GM21717 (cell line): ENCODE results near the gene ANO1.

ENCODE experiments used
- ATAC-seq: cut with Tn5 transposase; IDR thresholded peaks from one replicate; pipeline ENCODE4 v1.9.1; 2021; ENCODE audit warnings: mild to moderate bottlenecking, moderate library complexity; ENCODE audit not compliant: unreplicated experiment

Gene ANO1

DNA sequence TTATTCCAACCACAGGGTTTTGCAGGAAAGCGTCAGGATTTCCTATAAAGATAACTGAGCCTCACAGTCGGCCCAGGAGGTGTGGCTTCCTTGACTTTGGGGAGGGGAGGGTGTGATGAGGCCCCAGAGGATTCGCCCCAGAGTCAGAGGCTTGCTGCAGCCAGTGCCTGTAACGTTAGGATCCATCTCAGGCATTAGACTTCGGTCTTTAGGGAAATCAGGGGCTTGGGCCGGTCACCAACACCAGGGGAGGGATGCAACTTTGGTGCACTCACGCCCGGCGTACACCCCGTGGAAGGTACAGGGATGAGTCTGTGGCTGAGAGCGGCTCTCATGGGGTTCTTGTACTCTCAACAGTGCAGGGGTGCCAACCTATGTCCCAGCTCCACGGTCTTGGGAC is 5.7 kb upstream of the ANO1 start:
- no peak for ATAC-seq

DNA sequence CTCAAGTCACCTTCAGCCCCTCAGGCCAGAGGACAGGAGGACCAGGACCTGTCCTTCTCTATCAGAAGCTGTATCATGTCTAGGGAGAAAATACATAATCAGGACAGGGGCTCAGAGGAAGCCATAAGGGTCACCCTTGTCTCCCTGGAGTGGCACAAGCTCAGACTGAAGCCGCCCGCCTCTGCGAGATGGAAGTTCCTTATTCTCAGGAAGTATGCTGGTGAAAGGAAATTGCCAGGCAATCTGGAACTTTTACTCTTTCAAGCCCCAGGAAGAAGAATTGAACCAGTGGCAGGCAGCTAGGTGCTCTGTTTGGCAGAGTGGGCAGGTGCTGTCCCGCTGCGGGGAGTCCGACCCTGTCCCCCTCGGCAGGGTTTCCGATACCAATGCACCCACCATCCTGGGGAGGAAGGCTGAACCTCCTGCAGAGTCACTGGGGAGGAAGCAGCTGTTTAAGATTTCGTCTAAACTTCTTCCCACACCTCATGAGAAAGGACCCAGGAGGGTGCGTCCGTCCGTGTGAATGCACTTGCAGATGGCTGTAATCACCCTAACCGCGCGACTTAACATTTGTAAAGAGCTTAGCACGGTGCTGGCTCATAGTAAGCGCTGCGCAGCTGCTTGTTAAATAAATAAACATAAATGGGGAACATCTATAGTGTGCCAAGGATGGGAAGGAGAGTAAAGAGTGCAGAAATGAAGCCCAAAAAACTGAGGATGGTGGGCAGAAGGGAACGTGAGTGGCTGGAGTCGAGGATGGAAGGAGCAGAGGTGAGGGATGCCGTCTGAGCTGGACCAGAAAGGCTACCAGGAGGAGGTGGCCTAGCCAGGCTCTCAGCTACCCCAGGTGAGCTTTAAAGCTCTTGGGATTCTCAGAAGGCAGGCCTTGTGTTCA is 5.0 kb upstream of the ANO1 start:
- ATAC-seq = no peak

DNA sequence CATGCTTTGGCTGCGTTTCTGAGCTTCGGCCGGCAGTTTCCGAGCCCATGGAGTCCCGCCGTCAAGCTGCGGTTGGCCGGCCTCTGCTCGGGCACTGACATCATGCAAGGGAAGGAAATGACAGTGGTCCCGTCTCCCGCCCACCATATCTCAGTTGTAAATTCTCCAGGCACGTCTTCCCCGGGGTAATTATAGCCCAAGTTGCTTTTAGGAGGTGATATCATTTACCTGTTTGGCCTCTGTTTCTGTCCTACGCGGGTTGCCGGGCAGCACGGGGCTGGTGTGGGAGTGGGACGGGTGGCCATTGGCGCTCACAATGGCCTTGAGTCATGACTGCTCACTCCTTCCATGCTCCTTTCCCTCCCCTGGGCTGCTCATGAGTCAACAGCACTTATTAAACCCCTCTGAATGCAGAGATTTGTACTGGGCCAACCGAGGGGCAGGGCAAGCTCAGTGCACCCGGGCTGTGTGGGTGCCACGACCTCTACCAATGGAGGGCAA is 4.2 kb upstream of the ANO1 start:
- no peak for ATAC-seq

DNA sequence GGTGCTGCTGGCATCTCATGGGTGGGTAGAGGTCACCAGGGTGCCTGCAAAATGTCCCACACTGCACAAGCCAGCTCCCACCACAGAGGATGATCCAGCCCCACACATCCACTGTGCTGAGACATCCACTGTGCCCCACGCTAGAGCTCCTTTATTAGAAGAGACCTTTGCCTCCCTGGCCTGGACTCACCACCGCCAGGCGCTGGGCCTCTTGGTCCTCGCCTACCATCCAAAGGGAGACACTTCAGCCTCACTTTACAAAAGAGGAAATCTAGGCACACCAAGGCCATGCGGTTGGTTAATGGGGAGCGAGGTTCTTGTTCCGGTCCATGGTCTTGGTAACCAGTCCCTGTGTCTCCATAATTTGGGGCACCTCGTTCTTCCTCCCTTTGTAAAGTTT is 3.4 kb upstream of the ANO1 start:
- ATAC-seq = no peak

DNA sequence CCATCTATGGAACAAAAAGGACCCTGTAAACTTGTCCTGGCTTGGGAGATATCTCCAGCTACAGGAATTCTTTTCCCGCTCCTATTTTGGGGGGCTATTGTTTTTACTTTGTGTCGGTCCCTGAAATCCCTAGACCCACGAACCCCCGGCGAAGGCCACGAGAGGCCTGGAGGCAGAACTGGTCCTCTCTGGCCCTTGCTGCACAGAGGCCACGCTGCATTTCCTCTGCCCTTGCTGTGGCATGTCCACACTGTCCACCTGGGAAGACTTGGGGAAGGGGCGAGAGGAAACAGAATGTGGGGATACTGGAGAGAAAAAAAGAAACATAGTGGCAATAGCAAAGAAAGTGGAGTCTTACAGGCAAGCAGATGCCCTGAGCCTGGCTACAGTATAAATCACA is 2.3 kb upstream of the ANO1 start:
- ATAC-seq = no peak

DNA sequence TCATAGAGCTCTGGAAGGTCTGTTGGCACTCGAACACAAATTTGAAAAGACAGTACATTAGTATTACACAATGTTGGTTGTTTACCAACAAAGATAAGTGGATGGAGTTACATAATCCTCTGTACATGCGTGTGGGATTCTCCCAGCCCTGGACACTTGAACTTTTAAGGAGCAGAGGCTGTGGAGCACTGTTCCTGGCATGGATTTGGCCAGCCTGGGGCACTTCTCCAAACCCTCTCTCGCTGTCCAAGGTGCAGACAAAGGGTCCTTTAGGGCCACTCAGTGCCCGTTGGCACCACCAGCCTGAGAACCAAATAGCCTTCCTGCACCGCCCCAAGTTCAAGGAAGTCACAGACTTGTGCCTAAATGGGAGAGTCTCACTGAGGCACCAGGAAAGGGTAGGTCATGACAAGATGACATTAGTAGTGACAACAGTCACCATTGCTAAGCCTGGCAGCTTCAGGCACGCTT is 1.6 kb upstream of the ANO1 start:
- no peak for ATAC-seq

DNA sequence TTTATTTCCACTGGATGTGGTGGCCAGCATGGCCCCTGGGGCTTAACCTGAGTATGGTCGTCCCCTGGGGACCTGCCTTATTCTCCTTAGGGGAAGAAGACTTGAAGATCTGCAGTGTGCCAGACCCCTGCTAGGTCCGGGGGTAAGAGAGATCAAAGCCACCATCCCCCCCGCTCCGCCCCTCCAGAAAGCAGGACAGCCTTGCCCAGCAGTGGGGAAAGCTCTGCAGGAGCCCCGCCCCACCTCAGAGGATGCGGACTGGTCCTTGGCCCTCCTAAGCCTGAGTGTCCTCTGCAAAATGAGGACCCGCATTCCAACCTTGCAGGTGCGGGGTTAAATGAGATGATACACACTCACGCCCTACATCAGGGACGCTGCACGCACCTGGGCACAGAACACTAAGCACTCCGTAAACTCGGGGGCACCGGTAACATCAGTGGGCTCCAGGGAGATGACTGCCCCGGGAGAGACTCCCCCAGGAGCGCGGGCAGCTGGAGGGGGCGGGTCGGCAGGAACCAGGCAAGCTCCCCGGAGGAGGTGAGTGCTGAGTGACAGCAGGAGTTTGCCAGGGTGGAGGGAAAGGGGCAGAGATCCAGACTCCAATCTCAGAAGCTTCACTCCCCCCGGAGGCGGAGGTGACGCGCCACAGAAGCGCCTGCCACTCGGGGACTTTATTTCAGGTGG is 564 bp upstream of the ANO1 start:
- no peak for ATAC-seq

DNA sequence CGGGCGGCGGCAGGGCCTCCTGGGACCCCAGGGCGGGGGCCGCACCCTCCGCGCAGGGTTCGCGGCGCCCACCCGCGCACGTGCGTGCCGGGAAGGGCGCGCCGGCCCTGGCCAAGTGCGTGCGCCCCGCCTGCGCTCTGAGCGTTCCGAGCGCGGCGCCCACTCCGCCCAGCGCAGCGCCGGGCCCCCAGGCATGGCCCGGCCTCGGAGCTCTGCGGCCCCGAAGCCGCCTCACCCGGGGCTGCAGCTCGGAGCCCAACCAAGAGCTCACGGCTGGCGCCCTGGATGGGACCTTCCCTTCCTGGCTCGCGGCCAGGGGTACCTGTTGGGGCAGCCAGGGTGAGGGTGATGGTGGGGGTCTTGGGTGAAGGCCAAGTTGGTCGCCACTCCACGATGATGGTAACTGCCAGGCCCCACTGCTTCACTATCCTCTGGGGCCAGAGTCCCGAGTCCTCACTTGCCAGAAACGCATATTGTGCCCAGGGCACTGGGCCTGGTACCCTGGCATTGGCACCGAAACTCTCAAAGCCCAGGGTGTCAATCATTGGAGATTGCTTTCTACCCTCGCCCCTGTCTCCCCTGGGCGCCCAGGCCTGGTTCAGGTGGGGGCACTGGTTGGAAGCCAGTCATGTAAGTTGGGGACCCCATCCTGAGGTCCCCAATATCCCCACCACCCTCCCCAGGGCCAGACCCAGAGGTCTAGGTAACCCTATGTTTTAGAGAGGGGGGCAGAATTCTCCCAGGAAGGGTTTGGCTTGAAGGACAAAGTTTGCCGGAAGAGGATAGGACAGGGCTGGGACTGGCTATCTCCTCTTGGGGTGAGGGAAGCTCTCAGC is 882 bp downstream of the ANO1 start:
- no peak for ATAC-seq

DNA sequence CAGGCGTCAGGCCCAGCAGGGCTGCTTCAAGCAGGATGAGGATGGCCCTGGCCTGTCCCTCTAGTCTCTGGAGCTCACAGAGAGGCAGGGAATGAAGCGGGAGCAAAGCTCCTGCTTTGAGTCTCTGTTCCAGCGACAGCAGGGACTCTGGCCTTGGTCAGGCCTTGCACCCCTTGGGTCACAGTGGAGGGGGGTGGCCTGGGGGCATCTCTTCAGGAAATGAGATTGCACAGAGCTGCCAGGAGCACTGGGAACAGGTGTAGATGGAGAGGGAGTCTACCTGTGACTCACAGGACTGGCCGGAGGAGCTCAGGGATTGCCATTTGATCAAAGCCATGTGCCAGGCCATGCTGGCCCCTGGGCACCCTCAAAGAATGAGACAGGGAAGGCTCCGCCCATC is 1.6 kb downstream of the ANO1 start:
- ATAC-seq = no peak

DNA sequence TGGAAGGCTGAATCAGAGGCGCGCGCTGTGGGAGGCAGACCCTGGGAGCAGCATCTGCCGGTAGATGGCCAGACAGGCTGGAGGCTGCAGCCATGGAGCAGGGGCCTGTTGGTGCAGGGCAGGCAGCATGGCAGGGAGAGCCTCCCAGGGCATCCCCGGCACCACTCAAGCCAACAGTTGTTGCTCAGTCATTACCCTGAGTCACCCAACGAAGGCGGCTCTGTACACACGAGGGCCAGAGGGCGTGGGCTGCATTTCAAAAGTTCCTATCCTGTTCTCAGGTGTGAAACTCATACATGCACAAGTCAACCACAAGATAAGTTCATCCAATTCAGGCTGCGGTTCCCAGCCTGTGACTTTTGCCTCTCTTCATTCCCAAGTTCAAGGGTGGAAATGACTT is 2.6 kb downstream of the ANO1 start:
- ATAC-seq = no peak

DNA sequence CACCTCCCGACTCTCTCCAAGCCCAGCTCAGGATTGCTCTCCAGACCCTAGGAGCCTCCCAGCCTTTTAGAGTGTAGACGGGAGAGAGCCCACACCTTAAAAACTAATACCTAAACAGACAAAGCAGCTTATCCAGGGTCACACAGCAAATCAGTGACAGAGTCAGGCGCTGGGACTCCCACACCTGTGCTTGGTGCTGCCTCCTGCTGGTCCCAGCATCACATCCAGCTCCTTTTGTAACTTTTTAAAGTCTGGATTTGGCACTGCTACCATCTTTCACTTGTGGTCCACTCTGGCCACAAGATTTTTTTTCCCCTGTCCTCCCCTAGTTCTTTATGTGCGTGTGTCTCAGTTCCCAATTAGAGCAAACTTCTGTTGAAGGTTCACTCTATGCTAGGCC is 4.7 kb downstream of the ANO1 start:
- ATAC-seq = no peak

DNA sequence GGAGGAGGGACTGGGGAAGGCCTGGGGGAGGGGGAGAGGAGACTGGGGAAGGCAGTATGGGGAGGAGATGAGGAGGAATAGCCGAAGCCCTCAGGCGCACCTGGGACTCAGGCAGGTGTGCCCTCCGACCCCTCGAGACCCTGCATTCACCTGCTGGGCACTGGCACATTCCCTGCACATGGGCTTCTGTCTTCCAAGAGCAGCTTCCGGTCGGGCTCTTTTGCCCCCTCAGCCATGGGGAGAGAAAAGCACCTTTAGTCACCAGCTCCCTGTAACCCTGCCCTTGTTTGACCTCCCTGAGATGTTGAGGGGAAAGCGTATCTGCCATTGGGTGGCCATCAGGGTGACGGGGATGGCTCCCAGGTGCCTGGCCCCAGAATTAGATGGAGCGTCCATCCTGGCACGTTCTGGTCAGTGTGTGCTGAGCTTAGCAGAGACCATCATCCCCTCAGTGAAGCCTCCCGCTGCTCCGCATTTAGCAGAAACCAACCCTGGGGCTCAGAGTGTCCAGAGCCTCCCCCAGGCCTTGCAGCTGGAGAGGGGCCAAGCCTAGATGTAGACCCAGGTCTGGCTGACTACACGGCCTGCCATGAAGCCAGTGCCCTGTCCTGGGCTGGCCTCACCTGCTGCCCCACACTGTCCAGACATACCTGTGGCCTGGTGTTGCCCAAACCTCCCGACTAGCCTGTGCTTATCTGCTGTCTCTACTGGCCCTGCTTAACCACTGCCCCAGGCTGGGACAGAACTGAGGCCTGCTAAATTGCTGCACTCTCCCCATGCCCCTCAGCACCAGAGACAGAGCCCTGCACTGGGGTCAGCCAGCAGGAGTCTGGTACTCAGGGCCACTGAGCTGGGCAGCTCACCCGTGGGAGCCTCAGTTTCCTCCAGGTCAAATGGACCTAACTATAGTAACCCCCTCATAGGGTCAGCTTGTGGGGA is 6.2 kb downstream of the ANO1 start:
- ATAC-seq = no peak

DNA sequence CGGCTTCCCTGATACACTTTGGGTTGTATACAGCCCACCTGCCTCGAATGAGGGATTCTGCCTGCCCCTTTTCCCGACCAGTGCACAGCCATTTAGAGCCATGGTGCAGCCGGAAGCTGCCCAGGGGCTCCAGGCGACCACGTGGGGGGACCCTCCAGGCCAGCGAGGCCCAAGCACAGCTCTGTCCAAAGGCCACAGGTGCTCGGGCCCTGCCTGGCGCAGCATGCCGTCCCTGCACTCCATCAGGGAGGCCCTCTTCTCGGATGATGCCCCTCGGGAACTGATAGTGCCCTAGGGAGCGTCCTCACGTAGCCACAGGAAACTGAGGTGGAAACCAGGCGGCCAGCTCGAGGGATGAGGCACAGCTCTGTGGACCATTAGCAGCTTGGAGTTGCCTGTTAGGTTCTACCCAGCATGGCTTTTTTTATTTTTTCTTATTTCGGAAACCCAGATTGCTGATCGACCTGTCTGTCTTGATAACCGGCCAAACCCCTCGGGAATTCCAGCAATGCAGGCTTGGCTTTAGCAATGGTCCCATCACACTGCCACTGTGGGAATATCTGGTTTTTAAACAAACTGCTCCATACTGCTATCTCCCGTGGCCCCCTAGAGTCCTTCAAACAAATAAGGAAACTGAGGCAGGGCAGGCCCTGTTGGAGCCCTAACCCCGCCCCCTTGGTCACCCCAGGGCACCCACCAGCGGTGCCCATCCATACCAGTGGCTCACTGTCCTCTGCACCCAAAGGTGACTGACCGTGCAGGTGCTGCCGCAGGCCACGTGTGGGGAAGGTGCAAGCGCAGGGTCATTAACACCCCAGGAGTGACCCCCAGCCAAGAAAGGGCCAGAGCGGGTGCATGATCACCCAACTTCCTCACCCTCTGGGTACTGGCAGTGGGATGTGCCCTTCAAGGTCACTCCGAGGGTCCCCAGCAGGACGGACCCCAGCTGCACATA is 8.0 kb downstream of the ANO1 start:
- no peak for ATAC-seq

DNA sequence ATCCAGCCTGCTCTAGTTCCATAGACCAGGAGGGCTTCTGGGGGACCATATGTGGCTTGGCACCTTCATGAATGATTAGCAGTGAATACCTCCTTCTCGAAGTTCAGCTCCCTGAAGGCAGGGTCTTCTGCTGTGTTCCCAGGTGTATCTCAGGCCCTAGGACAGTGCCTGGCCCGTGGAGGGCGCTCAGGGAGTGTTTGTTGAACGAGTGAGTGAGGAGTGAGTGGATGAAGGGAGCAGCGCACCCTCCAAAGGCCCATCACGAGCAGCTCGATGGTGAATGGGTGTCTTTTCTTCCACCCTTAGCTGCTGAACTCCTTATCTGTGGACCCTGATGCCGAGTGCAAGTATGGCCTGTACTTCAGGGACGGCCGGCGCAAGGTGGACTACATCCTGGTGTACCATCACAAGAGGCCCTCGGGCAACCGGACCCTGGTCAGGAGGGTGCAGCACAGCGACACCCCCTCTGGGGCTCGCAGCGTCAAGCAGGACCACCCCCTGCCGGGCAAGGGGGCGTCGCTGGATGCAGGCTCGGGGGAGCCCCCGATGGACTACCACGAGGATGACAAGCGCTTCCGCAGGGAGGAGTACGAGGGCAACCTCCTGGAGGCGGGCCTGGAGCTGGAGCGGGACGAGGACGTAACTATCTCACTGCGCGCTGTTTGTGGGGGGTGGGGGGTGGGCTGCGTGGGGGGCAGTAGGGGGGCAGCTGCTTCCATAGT is 9.5 kb downstream of the ANO1 start:
- ATAC-seq = no peak

DNA sequence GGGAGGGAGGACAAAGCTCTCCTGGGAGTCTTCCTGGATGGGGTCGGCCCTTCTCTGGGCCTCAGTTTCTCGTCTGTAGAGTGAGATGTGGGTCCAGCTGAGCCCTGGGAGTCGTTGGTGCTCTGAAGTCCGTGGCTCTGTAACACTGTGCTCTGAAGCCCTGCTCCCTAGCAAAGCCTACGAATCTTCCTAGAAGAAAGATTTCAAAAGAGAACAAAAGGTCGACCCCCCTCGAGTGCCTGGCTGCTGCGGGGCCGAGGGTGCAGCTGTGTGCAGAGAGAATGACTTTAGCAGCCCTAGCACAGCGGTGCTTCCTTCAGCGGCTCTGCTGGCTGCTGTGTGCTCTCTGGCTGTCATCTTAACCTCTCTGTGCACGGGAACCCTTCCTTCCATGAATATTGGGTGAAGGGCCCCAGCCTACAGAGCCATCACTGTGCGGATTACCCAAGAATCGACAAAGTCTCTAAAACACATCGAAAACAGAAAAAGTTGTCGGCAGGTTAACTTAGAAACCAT is 10.7 kb downstream of the ANO1 start:
- no peak for ATAC-seq

DNA sequence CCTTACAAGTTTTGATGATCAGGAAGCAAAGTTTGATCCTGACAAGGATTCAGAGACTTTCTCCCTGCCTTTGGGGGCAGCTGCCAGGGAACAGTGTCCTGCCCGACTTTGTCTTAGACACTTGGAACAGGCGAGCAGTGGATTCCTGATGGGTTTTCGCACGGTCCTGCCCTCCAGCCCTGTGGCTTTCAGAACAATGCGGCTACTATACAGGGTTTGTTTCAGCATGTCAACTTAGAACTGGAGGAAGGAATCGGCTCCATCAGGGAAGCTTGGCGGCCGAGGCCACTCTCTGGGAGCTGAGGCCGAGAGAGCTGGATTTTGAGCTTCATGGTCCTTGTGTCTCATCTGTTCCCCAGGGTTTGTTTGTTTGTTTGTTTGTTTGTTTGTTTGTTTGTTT is 11.5 kb downstream of the ANO1 start:
- ATAC-seq = no peak

DNA sequence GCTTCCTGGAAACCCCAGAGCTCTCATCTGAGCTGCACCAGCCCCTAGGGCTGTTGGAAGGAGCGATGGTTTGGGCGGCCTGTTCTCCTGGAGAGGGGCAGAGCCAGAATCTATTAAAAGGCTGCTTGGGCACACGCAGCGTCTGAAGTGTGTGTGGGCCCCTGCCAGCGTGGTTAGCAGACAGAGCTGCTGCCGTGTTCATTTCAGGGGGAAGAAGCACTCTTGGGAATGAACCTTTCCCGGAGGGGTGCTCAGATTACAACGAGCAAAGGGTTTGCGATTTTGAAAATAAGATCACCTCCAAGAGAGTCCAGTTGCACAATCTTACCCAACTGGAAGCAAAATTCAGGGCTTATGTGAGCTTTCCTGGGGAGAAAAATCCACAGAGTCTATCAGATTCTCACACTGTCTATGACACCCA is 12.9 kb downstream of the ANO1 start:
- ATAC-seq = no peak

DNA sequence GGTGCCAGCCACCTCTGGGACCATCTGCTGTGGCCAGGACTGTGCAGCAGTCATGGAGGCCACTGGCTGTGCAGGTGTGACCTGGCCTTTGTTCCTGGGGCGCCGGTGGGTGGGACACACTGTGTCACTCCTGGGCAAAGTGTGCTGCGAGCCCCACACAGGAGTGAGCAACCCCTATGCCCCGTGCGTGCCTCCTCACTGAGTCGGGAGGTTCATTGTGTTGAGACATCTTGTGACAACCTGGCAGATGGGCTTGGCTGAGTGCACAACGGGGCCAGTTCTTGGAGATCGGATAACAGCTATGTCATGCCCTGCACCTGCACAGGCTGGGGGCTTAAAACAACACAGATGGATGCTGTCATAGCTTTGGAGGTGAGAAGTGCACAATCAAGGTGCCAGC is 13.5 kb downstream of the ANO1 start:
- ATAC-seq = no peak
